BJ (cell line): ENCODE measurements around the gene PLCH2. TPM values are rescaled to one million over a fixed set of nuclear protein-coding genes. Genes with fewer than 3 reads are reported as not detected.

Experiments
- CTCF ChIA-PET: fragments of 350-600 bp; formaldehyde crosslinking; extraction: SDS; loops from one replicate; lab custom pipeline; 2021; ENCODE audit warnings: antibody characterized with exemption, inconsistent platforms; lab: Yijun Ruan, JAX
- POLR2A ChIA-PET: fragments of 300-600 bp; sonication (Branson Sonifier 250); formaldehyde crosslinking; extraction: SDS; loops from one replicate; lab custom pipeline; 2021; ENCODE audit warnings: antibody characterized with exemption; lab: Charles Lee
- DNase-seq: peaks from one replicate; pipeline ENCODE4 v3.0.0-alpha.2; 2011; ENCODE audit warnings: low read depth
- H3K27me3 ChIP-seq: 2 replicates; pipeline ENCODE4 v1.6.0; 2011; ENCODE audit warnings: low read length; ENCODE audit not compliant: control insufficient read depth, insufficient read depth
- H3K36me3 ChIP-seq: 2 replicates; pipeline ENCODE4 v1.5.1; 2011; ENCODE audit warnings: low read length; ENCODE audit not compliant: control insufficient read depth, insufficient read depth
- H3K4me3 ChIP-seq: 2 replicates; pipeline ENCODE4 v1.5.1; 2011; ENCODE audit warnings: low read depth, mild to moderate bottlenecking, control low read depth, low read length
- CTCF ChIP-seq: IDR thresholded peaks from 2 replicates; pipeline ENCODE4 v1.5.1; 2011; ENCODE audit warnings: low read depth, mild to moderate bottlenecking, control low read depth, inconsistent platforms, low read length, moderate library complexity; ENCODE audit not compliant: insufficient read depth
- polyA minus RNA-seq: library from RNA; depleted of rRNA, polyadenylated mRNA; stranded (reverse); fragments of >200 nt; gene quantifications from 2 replicates; pipeline ENCODE4 v1.2.3, GENCODE V29; 2011; rRNA and poly(A)+ RNA removed
- polyA plus RNA-seq: library from polyadenylated mRNA; depleted of rRNA; stranded (reverse); fragments of >200 nt; gene quantifications from 2 replicates; pipeline ENCODE4 v1.2.3, GENCODE V29; 2011; rRNA removed

Gene PLCH2
- polyA plus RNA-seq (0.06 TPM in 2 replicates), polyA minus RNA-seq (0.10 TPM in 1 of 2 replicates, not detected in the other)

DNA sequence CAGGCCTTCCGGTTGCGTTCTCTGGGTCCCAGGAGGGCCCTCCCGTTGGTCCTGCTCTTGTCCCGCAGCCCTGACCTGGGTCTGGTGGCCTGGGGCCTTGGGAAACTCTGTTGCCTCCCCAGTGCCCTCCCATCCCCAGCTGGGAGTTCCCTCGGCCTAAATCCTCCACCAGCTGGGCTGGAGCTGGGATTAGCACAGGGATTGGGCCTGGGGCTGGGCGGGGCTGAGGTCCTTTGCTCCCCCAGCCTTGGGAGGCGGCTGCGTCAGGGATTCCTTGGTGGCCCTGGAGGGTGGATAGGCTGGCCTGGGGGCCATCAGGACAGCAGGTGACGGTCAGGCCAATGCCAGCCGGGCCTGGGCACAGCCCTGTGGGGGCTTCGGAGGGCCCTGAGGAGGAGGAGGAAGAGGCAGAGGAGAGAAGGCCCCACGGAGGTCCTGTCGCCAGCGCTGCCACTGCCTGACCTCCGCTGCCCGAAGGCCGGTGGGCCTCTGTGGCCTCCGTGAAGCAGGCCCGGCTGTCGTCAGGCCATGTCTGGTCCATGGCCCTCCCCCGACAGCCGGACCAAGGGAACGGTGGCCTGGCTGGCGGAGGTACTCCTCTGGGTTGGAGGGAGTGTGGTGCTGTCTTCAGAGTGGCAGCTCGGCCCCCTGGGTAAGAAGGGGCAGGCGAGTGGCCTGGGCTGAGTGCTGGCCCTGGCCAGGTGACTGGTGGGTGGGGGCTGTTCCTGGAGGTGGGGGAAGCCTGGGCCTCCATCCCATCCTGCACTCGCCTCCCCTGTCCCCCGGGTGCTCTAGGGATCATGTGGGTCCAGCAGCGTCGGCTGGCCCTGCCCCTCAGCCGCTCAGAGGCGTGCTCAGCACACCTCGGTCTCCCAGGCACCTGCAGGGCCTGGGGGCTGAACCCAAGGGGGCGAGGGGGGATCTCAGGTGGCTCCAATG, at the start of gene PLCH2:
Gene PLCH2 (plus strand): TSS at position 229 of the 939 bp plus-strand sequence. CDS start 300 bp downstream, at position 529.
- no peak for DNase-seq
- ChIA-PET CTCF (interaction anchor here (1.8 kb wide), 1 partner anchor 12 kb away, joined by 4 read pairs; no protein-coding TSS in a partner anchor), POLR2A (no interaction called here)
- no peak within 1 kb of the TSS for H3K4me3 ChIP-seq
- H3K27me3 ChIP-seq, result 0 out of 2 replicates have a peak, but pooled peaks cover under 1% of the 10 kb centered on the region
- TF ChIP-seq CTCF, result no peak
- H3K36me3 ChIP-seq, result no peaks in the 10 kb centered on the region

DNA sequence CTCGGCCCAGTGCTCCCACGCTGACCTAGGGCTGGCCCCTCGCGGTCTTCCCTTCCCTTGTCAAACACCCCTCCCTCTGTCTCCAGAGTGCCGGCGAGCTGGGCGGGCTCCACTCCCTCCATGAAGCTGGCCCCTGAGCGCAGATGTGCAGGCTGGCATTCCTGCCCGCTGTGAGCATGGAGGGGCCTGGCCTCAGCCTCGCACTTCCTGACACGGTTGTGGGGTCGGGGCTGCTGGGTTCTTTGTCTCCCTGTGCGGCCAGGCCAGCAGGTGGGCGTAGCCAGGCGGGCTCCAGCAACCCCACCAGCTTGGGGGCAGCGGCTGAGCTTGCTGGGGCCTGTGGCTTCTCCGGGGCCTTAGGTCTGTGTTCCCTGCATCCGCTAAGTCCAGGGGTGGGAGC, 49.5 kb upstream of the PLCH2 start:
- no peak for DNase-seq
- no peaks in the 10 kb centered on the region for H3K36me3 ChIP-seq
- no peak overlapping the region for H3K4me3 ChIP-seq
- H3K27me3 ChIP-seq, result no peaks in the 10 kb centered on the region; the same call in none of the 2 replicates
- no peak for TF ChIP-seq CTCF
- ChIA-PET POLR2A (no interaction called here), CTCF (interaction anchor here (3.7 kb wide), 1 partner anchor 11 kb away, joined by 13 read pairs; no protein-coding TSS in a partner anchor)

- no peak for TF ChIP-seq CTCF
- POLR2A ChIA-PET, result no interaction called here
- Histone ChIP-seq H3K4me3 (no peak overlapping the region), H3K27me3 (peaks cover 2% of the 10 kb centered on the region), H3K36me3 (no peaks in the 10 kb centered on the region)
- CTCF ChIA-PET, result interaction anchor here (3.7 kb wide), 1 partner anchor 12 kb away, joined by 13 read pairs; no protein-coding TSS in a partner anchor
- no peak for DNase-seq
Observed at GRCh38 chr1:2427051-2427450, 49.0 kb upstream of the PLCH2 start.

DNA sequence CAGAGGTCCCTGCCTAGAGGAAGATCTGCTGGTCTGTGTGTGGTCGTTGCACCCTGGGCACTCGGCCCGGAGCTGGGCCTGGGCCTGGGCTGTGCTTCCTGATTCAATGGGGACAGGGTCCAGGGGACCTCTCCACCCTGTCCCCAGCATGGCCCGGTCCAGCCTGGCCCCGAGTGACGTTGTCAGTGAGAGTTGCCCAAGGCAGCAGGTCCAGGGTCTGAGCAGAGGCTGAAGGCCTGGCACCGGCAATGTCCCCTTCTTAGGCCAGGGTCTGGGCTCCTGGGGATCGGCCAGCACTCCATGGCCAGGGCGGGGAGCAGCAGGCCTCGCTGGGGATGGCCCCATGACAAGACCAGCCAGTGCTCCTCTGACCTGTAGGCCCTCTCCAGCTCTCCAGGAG, 48.1 kb upstream of the PLCH2 start:
- TF ChIP-seq CTCF, result no peak
- no peak overlapping the region for H3K4me3 ChIP-seq
- no peak for DNase-seq
- H3K36me3 ChIP-seq, result no peaks in the 10 kb centered on the region
- POLR2A ChIA-PET, result no interaction called here
- CTCF ChIA-PET, result no interaction called here
- peaks cover 9% of the 10 kb centered on the region for H3K27me3 ChIP-seq

DNA sequence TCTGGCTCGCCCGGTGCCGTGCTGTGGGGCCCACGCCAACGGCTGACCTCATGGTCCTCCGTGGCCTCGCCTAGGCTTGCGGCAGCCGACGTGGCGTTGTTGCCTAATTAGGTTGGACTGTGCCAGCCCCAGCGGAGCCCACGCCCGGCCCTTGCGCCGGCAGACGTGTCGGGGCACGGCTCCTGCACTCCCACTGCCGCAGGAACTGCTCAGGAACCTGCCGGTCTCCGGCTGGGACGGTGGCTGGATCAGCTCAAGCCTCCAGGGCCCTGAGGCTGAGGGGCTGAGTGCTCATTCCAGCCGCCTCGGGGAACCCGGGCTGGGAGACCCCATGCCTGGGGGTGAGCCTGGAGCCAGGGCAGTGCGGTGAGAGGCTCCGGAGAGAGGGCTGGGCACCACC, 47.6 kb upstream of the PLCH2 start:
- POLR2A ChIA-PET, result no interaction called here
- TF ChIP-seq CTCF, result no peak
- CTCF ChIA-PET, result no interaction called here
- H3K27me3 ChIP-seq, result peaks cover 12% of the 10 kb centered on the region
- no peak overlapping the region for H3K4me3 ChIP-seq
- no peak for DNase-seq
- H3K36me3 ChIP-seq, result no peaks in the 10 kb centered on the region
